ENCODE results near the gene MRGPRX4. TPM values are rescaled to one million over a fixed set of nuclear protein-coding genes. Genes with fewer than 3 reads are reported as not detected.
"Not testable (repeated sequence)": the region's sequence is repeated elsewhere in the genome, so short reads cannot be mapped to it uniquely, and the experiment has no call there.

MRGPRX4 gene
- total RNA-seq = not detected

- Histone ChIP-seq H3K27me3 (replicated peaks; ENCODE audit: insufficient read depth) (no peaks in the 10 kb centered on the region), H3K36me3 (no peaks in the 10 kb centered on the region), H3K9me3 (no peaks in the 10 kb centered on the region), H3K4me3 (no peak within 1 kb of the TSS), H3K27ac (no peak within 1 kb of the TSS), H3K4me1 (ENCODE audit: control insufficient read depth in 1 of 2, low read depth in 2 of 2) (no peaks in the 10 kb centered on the region)
- DNase-seq (ENCODE audit: low spot score) (no peak), ATAC-seq (ENCODE audit: insufficient number of reproducible peaks, low FRiP score, low read depth) (no peak)
- TF ChIP-seq, protein P1, sequence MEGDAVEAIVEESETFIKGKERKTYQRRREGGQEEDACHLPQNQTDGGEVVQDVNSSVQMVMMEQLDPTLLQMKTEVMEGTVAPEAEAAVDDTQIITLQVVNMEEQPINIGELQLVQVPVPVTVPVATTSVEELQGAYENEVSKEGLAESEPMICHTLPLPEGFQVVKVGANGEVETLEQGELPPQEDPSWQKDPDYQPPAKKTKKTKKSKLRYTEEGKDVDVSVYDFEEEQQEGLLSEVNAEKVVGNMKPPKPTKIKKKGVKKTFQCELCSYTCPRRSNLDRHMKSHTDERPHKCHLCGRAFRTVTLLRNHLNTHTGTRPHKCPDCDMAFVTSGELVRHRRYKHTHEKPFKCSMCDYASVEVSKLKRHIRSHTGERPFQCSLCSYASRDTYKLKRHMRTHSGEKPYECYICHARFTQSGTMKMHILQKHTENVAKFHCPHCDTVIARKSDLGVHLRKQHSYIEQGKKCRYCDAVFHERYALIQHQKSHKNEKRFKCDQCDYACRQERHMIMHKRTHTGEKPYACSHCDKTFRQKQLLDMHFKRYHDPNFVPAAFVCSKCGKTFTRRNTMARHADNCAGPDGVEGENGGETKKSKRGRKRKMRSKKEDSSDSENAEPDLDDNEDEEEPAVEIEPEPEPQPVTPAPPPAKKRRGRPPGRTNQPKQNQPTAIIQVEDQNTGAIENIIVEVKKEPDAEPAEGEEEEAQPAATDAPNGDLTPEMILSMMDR (IDR thresholded peaks at IDR 0.05) = no peak
Measured at GRCh38 chr11:18172666-18173065, at the start of gene MRGPRX4. MRGPRX4 (plus strand) TSS chr11:18172837; CDS start chr11:18173257, 420 bp downstream.

DNA sequence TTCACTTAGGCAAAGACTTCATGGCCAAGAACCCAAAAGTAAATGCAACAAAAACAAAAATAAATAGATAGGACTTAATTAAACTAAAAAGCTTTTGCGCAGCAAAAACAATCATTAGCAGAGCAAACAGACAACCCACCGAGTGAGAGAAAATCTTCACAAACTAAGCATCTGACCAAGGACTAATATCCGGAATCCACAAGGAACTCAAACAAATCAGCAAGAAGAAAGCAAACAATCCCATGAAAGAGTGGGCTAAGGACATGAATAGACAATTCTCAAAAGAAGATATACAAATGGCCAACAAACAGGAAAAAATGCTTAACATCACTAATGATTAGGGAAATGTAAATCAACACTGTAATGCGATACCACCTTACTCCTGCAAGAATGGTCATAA, 41.5 kb upstream of the MRGPRX4 start:
- DNase-seq (ENCODE audit: low spot score); H3K27me3 ChIP-seq (replicated peaks; ENCODE audit: insufficient read depth); H3K27ac ChIP-seq; H3K9me3 ChIP-seq; H3K36me3 ChIP-seq; H3K4me1 ChIP-seq (ENCODE audit: control insufficient read depth in 1 of 2, low read depth in 2 of 2); H3K4me3 ChIP-seq; ATAC-seq (ENCODE audit: insufficient number of reproducible peaks, low FRiP score, low read depth): not testable (repeated sequence)

DNA sequence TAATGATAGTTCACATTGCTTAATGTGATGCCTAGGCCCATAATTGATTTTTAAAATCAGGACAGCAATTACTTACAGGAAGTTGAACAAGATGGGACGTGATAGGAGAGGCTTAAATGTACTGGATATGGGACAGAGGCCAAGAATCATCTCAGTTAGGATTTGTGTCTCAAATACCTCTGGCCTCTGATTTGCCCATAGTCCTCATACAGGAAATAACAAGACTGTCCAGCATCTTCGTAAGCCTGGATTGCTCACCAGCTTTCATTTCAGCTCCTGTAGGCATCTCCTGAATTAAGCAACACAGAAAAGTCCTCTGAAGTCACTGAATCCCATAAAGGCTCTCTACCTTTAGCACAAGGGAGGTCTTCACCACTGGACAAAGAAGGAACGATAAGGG, 40.3 kb upstream of the MRGPRX4 start, which contains the start of gene MRGPRX3:
MRGPRX3 (plus strand) TSS at position 231 of the 400 bp plus-strand sequence. CDS start 4,632 bp downstream, outside the sequence.
- no peaks in the 10 kb centered on the region for H3K27me3 ChIP-seq (replicated peaks; ENCODE audit: insufficient read depth)
- TF ChIP-seq, protein P1 (IDR thresholded peaks at IDR 0.05) = no peak
- no peak within 1 kb of the TSS for H3K27ac ChIP-seq
- no peak for DNase-seq (ENCODE audit: low spot score)
- no peaks in the 10 kb centered on the region for H3K36me3 ChIP-seq
- no peaks in the 10 kb centered on the region for H3K4me1 ChIP-seq (ENCODE audit: control insufficient read depth in 1 of 2, low read depth in 2 of 2)
- no peak within 1 kb of the TSS for H3K4me3 ChIP-seq
- no peak for ATAC-seq (ENCODE audit: insufficient number of reproducible peaks, low FRiP score, low read depth)
- no peaks in the 10 kb centered on the region for H3K9me3 ChIP-seq

GRCh38 chr11:18135308-18135707, 37.3 kb upstream of the MRGPRX4 start:
- no peak overlapping the region for H3K27ac ChIP-seq

GRCh38 chr11:18137186-18137800, 35.3 kb upstream of the MRGPRX4 start:
- H3K4me1 ChIP-seq (ENCODE audit: control insufficient read depth in 1 of 2, low read depth in 2 of 2) = no peaks in the 10 kb centered on the region
- H3K27ac ChIP-seq = no peak overlapping the region
- no peaks in the 10 kb centered on the region for H3K9me3 ChIP-seq
- no peak for ATAC-seq (ENCODE audit: insufficient number of reproducible peaks, low FRiP score, low read depth)
- no peak overlapping the region for H3K4me3 ChIP-seq
- no peaks in the 10 kb centered on the region for H3K27me3 ChIP-seq (replicated peaks; ENCODE audit: insufficient read depth)
- H3K36me3 ChIP-seq = no peaks in the 10 kb centered on the region
- DNase-seq (ENCODE audit: low spot score) = no peak
- TF ChIP-seq, protein P1 (IDR thresholded peaks at IDR 0.05) = no peak

More at GRCh38 chr11:18135308-18135707, 37.3 kb upstream of the MRGPRX4 start:
- ATAC-seq (ENCODE audit: insufficient number of reproducible peaks, low FRiP score, low read depth) (no peak), DNase-seq (ENCODE audit: low spot score) (no peak)
- Histone ChIP-seq H3K4me3 (no peak overlapping the region), H3K4me1 (ENCODE audit: control insufficient read depth in 1 of 2, low read depth in 2 of 2) (no peaks in the 10 kb centered on the region), H3K9me3 (no peaks in the 10 kb centered on the region), H3K27me3 (replicated peaks; ENCODE audit: insufficient read depth) (no peaks in the 10 kb centered on the region), H3K36me3 (no peaks in the 10 kb centered on the region)
- TF ChIP-seq, protein P1 (IDR thresholded peaks at IDR 0.05) = no peak

- ATAC-seq (ENCODE audit: insufficient number of reproducible peaks, low FRiP score, low read depth) (no peak), DNase-seq (ENCODE audit: low spot score) (no peak)
- TF ChIP-seq, protein P1 (IDR thresholded peaks at IDR 0.05) = no peak
- Histone ChIP-seq H3K4me1 (ENCODE audit: control insufficient read depth in 1 of 2, low read depth in 2 of 2) (no peaks in the 10 kb centered on the region), H3K9me3 (no peaks in the 10 kb centered on the region), H3K4me3 (no peak overlapping the region), H3K27me3 (replicated peaks; ENCODE audit: insufficient read depth) (no peaks in the 10 kb centered on the region), H3K27ac (no peak overlapping the region), H3K36me3 (no peaks in the 10 kb centered on the region)
Measured at GRCh38 chr11:18140145-18140544, 32.5 kb upstream of the MRGPRX4 start.

Data from thoracic aorta (tissue), 2 donors.